HuH-7 (cell line): Measurements from ENCODE around the gene MYT1.

Source experiments
- DNase-seq: peaks from one replicate; pipeline ENCODE4 v3.0.0; 2011; ENCODE audit warnings: low spot score

Gene MYT1

GRCh38 chr20:64247970-64248841 is 84.0 kb downstream of the MYT1 start:
- no peak for DNase-seq

DNA sequence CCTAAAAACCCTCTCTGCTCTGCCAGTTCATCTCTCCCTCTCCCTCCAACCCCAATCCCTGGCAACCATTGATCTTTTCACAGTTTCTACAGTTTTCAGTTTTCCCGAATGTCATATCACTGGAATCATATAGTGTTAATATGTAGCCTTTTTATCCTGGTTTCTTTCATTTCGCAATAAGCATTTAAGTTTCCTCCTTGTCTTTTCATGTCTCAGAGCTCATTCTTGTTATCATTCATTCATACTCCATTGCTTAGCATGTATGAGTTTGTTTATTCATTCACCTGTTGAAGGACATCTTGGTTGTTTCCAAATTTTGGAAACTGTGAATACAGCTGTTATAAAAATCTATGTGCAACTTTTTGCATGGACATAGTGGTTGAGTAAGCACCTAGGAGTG is 85.8 kb downstream of the MYT1 start:
- no peak for DNase-seq

GRCh38 chr20:64253000-64253383 is 88.7 kb downstream of the MYT1 start:
- DNase-seq = no peak

DNA sequence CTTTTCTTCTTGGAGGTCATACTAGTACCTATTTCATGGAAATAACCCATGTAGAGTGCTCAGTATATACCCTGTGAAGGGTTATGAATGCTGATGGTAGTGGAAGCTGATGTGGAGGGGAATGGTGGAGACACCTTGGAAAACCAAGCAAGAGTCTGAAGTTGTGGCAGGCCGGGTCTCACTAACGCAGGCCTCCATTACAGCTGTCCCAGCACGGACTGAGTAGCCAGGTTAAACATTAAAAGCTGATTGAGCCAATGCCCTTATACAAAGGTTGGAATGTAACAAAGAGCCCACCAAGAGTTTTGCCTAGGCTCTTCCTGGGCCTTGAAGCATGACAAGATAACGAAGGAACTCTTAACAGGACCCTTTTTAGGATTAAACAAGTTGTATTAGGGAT is 89.2 kb downstream of the MYT1 start:
- DNase-seq = no peak

DNA sequence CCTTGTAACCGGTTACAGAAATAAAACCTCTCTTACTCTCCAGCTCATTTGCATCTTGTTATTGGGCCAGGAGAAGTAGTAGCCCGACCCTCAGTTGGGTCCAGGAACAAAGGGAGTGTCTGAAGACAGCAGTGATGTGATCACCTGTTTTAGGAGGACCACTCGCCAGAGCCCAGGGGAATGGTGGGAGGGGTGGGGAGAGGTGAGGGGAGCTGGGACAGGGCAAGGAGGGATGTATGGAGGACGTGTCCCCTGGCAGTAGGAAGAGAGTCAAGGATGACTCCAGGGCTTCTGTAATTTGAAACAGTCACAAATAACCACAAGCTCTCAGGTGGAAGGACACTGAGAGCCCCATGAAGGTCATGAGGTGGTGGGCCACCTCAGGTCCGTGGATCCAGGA is 89.9 kb downstream of the MYT1 start:
- no peak for DNase-seq

DNA sequence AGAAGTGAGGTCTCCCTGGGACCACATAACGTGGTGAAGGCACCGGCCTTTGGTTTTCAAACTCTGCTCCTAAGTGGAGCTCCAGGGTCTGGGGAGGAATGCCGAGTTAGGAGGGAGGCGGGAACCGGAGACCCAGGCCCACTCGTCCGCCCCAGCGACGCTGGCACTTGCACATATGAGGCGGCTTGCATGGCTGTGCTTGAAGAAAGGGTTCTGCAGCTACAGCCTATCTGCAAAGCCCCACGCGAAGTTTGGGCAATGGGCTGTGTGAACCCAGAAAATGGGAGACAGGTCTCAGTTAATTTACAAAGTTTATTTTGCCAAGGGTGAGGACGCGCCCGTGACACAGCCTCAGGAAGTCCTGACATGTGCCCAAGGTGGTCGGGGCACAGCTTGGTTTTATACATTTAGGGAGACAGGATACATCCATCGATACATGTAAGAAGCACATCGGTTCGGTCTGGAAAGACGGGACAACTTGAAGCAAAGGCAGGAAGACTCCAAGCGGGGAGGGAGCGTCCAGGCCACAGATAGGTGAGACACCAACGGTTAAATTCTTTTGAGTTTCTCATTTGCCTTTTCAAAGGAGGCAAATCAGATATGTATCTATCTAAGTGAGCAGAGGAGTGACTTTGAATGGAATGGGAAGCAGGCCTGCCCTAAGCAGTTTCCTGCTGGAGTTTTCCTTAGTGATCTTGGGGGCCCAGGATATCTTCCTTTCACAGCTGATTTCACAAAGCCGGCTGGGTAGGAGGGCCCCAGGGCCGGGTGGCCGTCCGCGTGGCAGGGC is 90.5 kb downstream of the MYT1 start:
- no peak for DNase-seq

- peak; percentile 99 for DNase-seq
Observed at GRCh38 chr20:64255361-64256281, 91.4 kb downstream of the MYT1 start, which contains the start of gene PCMTD2. Gene PCMTD2, plus strand, starts transcription at chr20:64255748. Its CDS starts 4,218 bp downstream, at chr20:64259966.

DNA sequence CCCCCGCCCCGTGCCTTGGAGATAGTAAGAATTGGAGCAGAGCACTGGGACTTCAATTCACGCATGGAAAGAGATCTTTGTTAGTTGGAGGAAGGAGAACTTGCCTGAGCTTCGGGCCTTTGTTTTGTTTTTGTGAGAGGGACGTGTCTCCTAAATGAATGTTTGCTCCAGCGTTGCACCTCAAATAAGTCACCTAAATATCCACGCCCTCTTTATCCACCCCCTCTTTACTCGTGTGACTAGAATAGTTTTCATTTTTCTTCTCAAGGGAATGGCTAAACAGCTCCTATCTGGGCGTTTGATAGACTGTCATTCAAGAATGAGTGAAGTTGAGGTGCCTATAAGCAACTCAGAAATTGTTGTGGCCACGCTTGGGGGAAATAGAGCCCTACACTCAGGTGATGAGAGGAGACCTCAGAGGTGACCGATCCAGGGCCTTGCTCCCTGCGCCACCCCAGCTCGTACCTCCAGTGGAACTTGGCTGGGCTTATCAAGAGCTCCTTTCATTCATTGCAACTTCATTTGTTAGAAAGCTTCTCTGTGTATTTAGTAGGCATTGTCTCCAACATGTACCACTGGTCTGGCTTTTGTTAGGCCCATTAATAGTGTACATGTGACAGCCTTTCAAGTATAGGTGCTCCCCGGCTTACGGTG is 92.2 kb downstream of the MYT1 start:
- no peak for DNase-seq

- no peak for DNase-seq
Observed at GRCh38 chr20:64257107-64257757, 93.0 kb downstream of the MYT1 start.

DNA sequence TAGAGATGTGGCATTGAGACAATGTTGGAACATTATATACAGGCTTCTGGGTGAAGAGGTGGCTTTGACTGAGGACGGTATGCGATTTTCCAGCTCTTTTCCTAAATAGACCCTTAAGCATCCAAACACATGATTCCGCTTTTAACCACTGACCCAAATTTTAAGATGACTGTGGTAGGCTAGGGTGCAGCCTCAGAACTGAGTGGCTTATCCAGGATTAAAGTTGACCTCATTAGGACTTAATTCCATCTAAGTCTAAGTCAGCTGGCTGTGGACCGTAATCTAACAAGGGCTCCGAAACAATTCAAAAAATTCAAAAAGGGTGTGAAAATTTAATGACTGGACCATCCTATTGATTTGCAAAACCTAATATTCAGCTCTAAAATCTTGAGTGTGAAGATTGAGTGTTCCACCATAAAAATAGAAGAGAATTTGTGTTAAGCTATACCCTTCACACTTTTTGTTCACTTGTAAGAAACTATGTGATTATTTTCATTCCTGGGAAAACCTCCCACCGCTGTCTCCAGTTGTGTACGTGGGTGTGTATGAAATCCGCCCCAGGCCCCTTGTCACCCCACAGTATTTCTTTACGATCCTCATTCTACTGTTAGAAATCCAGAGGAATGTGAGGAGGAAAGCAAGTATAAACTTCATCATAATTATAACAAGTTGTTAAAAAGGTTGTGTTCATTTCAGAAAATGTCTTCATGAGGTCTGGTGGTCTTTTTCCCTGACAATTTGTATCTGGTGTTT is 94.0 kb downstream of the MYT1 start:
- no peak for DNase-seq

- DNase-seq = no peak
Observed at GRCh38 chr20:64260239-64260638, 96.0 kb downstream of the MYT1 start.

GRCh38 chr20:64261138-64261537 is 96.9 kb downstream of the MYT1 start:
- DNase-seq = no peak

DNA sequence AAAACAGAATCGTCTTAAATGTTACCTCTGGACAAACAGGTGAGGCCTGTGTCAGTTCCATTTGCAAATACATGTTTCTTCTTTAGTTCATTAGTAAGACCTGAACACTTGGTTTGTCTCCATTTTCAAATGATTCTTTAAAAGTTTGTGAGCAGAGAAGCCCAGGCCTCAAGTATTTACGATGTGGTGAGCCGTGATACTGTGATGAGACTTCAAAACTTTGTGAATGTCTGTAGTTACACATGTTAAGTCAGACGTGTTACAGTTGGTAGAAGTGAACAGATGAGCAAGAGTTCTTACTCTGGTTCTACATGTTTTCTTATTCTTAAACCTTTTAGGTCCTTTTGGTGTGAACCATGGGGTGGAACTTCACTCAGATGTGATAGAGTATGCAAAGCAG is 99.8 kb downstream of the MYT1 start:
- no peak for DNase-seq

DNA sequence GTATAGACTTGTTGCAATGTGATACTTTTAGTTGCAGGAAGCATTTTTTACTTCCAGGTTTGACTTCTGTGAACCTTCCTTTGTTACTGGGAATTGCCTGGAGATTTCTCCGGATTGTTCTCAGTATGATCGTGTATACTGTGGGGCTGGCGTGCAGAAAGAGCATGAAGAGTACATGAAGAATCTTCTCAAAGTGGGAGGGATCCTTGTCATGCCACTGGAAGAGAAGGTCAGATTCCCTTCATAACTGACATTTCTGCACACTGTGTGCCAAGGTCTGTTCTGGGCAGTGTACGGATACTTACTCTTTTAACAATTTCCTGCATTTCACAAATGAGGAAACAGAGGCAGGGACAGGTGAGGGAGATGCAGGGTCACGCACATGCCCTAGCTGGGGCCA is 100.9 kb downstream of the MYT1 start:
- no peak for DNase-seq

DNA sequence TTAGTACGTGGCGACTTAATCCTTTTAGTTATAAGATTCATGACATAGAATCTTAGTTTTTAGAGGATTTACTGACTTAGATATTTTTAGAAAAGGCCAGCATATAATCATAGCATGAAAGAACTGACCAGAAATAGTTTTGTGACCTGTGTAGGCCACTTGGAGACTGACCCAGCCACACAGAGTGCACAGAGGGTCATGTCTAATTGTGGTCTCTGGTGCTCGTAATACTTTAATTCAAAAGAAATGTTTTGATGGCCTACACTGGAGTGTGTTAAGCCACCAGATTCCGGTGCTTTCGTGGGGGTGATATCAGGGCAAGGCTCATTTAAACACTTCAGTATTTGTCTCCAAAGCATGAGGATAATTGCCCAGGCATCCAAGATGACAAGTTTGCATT is 102.7 kb downstream of the MYT1 start:
- no peak for DNase-seq

DNA sequence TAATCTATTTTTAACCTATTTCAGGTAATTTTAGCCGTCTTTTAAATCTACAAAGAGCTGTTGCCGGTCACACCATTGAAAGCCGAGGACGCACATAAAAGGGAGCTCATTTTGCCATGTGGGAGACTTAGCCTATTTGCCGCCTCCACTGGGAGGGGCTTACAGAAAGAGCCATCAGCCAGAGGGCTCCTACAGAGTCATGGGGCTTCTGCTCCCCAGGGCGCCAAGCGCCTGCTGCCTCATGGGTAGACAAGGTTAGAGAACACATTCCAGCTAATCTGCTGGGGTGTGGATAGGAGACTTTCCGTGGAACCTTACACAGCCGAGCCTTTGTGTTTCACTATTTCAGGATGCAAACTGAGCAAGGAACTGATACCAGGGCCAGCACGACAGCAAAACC is 103.9 kb downstream of the MYT1 start:
- no peak for DNase-seq

GRCh38 chr20:64269604-64270411 is 105.6 kb downstream of the MYT1 start:
- no peak for DNase-seq

DNA sequence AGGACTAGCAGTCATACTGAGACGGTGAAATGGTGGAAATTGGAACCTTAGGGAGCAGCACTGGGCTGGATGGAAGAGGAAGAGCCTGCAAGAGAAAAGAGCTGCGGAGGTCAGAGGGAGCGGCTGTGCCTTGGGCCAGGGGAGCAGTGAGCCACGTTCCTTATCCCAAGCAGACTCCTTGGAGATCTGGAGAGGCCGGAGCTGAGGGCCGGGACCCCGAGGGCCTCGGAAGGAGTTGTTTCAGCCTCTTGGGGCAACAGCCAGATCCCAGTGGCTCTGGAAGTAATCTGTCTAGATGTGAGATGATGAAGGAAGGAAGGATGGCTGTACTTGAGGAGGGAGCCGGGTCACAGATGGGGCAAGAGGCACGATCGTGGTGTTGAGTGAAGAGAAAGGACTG is 107.4 kb downstream of the MYT1 start:
- DNase-seq = no peak

- no peak for DNase-seq
Observed at GRCh38 chr20:64273109-64273508, 108.9 kb downstream of the MYT1 start.

GRCh38 chr20:64276817-64277216 is 112.6 kb downstream of the MYT1 start:
- DNase-seq = no peak
